Endodermal cell (in vitro differentiated cells): ENCODE results near the gene NDUFS6. TPM values are rescaled to one million over a fixed set of nuclear protein-coding genes. Genes with fewer than 3 reads are reported as not detected.

Source experiments
- DNase-seq: peaks from one replicate; pipeline ENCODE4 v3.0.0-alpha.2; 2017
- H3K27ac ChIP-seq: 2 replicates; pipeline ENCODE4 v1.5.1; 2013; ENCODE audit warnings: mild to moderate bottlenecking, low read depth, low read length, moderate library complexity
- H3K27me3 ChIP-seq: 2 replicates; pipeline ENCODE4 v1.6.1; 2013; ENCODE audit warnings: mild to moderate bottlenecking, low read length, moderate library complexity; ENCODE audit not compliant: insufficient read depth, control insufficient read depth, poor library complexity, severe bottlenecking
- H3K36me3 ChIP-seq: 2 replicates; pipeline ENCODE4 v1.7.0; 2013; ENCODE audit warnings: mild to moderate bottlenecking, low read length, moderate library complexity; ENCODE audit not compliant: control insufficient read depth, insufficient read depth
- H3K4me1 ChIP-seq: one replicate; pipeline ENCODE4 v1.7.0; 2013; ENCODE audit warnings: low read length; ENCODE audit not compliant: control insufficient read depth, insufficient read depth
- H3K4me3 ChIP-seq: 2 replicates; pipeline ENCODE4 v1.5.1; 2013; ENCODE audit warnings: mild to moderate bottlenecking, low read length, moderate library complexity
- H3K9ac ChIP-seq: 2 replicates; pipeline ENCODE4 v1.6.1; 2013; ENCODE audit warnings: mild to moderate bottlenecking, low read length, moderate library complexity; ENCODE audit not compliant: poor library complexity, severe bottlenecking; ENCODE audit errors: extremely low read depth
- H3K9me3 ChIP-seq: 2 replicates; pipeline ENCODE4 v1.6.1; 2013; ENCODE audit warnings: mild to moderate bottlenecking, low read length, moderate library complexity; ENCODE audit not compliant: control insufficient read depth
- H3K27ac Mint-ChIP-seq: 2 replicates; pipeline ENCODE4 v1.8.0; 2020; ENCODE audit warnings: mixed read lengths
- H3K27me3 Mint-ChIP-seq: 2 replicates; pipeline ENCODE4 v1.8.0; 2021; ENCODE audit warnings: mild to moderate bottlenecking, mixed read lengths; ENCODE audit not compliant: insufficient read depth
- H3K36me3 Mint-ChIP-seq: 2 replicates; pipeline ENCODE4 v1.8.0; 2020; ENCODE audit warnings: low read depth, mixed read lengths
- H3K4me1 Mint-ChIP-seq: 2 replicates; pipeline ENCODE4 v1.8.0; 2020; ENCODE audit warnings: mixed read lengths
- H3K4me3 Mint-ChIP-seq: 2 replicates; pipeline ENCODE4 v1.8.0; 2020; ENCODE audit warnings: mild to moderate bottlenecking, moderate library complexity, mixed read lengths
- H3K9me3 Mint-ChIP-seq: 2 replicates; pipeline ENCODE4 v1.8.0; 2020; ENCODE audit warnings: mild to moderate bottlenecking, mixed read lengths
- WGBS, 2 experiments: methylation state at CpG; one replicate each; pipeline versions ENCODE4 v1.1.5 to v1.1.7; 2013; ENCODE audit warnings: missing lambda C conversion rate in 2 of 2, mixed read lengths in 1 of 2; ENCODE audit not compliant: insufficient coverage in 1 of 2, insufficient read length in 1 of 2; 5-methylcytosine and 5-hydroxymethylcytosine counted together
- total RNA-seq, 2 donors: library from RNA; stranded (reverse); fragmentation: NEBNext Ultra II Directional in 1 of 2; extraction: Animal tissue kit (Norgen Biotek cat#: 25700) in 1 of 2; gene quantifications; 2 replicates in 1 of 2; 3 replicates in 1 of 2; pipeline ENCODE4 v1.2.1, GENCODE V29; 2021
- TF ChIP-seq, protein P1 (sequence below): fragments of 200-600 bp; sonication (generic); conservative IDR thresholded peaks from 2 replicates; pipeline ENCODE4 v1.5.0; 2021; ENCODE audit warnings: antibody characterized with exemption, mild to moderate bottlenecking

NDUFS6 gene
- total RNA-seq, 2 donors from 2014 or later = 47.9 to 65.2 TPM

DNA sequence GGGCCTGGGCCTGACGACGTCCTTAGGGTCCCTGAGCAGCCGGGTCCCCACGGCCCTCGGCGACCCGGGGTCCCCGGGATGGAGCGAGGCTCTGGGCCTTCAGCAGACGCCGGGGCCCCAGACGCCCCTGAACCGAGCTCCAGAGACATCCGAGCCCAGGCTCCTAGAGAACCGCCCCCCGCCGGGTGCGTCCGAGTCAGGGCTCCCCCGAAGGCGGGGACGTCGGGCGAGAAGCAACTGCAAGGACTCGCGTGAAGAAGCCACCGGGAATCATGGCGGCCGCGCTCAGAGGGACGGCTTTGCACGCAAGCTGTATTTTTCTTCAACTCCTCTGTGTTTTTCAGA, 56.0 kb downstream of the NDUFS6 start:
- no peaks in the 10 kb centered on the region for H3K36me3 Mint-ChIP-seq

DNA sequence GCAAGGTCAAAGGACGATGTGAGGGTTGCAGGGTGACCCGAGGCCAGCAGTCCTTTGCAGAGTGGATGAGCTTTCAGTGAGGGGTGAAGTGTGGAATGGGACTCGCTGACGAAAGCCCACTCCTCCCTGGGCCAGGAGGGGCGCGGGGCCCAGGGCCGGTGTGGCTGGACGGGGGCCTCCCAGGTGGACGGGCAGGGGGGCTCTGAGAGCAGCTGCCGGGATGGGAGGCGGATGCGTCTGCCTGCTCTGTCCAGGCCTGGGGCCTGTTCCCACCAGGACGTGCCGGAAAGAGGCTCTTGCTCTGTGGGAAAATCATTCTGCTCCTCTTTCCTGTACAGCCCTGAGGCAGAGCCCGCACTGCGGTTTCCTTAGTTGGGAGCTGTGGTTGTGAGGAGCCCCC, 57.2 kb downstream of the NDUFS6 start:
- peaks cover 2% of the 10 kb centered on the region for H3K4me1 Mint-ChIP-seq
- TF ChIP-seq, protein P1, sequence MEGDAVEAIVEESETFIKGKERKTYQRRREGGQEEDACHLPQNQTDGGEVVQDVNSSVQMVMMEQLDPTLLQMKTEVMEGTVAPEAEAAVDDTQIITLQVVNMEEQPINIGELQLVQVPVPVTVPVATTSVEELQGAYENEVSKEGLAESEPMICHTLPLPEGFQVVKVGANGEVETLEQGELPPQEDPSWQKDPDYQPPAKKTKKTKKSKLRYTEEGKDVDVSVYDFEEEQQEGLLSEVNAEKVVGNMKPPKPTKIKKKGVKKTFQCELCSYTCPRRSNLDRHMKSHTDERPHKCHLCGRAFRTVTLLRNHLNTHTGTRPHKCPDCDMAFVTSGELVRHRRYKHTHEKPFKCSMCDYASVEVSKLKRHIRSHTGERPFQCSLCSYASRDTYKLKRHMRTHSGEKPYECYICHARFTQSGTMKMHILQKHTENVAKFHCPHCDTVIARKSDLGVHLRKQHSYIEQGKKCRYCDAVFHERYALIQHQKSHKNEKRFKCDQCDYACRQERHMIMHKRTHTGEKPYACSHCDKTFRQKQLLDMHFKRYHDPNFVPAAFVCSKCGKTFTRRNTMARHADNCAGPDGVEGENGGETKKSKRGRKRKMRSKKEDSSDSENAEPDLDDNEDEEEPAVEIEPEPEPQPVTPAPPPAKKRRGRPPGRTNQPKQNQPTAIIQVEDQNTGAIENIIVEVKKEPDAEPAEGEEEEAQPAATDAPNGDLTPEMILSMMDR = no peak
- H3K27ac Mint-ChIP-seq = no peak overlapping the region
- Histone ChIP-seq H3K4me3 (no peak overlapping the region), H3K9me3 (no peaks in the 10 kb centered on the region), H3K36me3 (no peaks in the 10 kb centered on the region), H3K4me1 (no peaks in the 10 kb centered on the region), H3K27me3 (peaks cover 10% of the 10 kb centered on the region), H3K9ac (no peak overlapping the region), H3K27ac (no peak overlapping the region)
- peaks cover 24% of the 10 kb centered on the region for H3K27me3 Mint-ChIP-seq
- H3K4me3 Mint-ChIP-seq = no peak overlapping the region
- H3K9me3 Mint-ChIP-seq = no peaks in the 10 kb centered on the region
- WGBS, 2 experiments = 95% methylated on average over 6 to 16 of the region's 16 CpGs
- DNase-seq = no peak
- no peaks in the 10 kb centered on the region for H3K36me3 Mint-ChIP-seq

More for the DNA sequence above, 56.0 kb downstream of the NDUFS6 start:
- no peaks in the 10 kb centered on the region for H3K36me3 ChIP-seq
- Mint-ChIP-seq H3K9me3 (no peaks in the 10 kb centered on the region), H3K27ac (no peak overlapping the region), H3K4me3 (no peak overlapping the region), H3K4me1 (peaks cover 2% of the 10 kb centered on the region), H3K27me3 (peaks cover 27% of the 10 kb centered on the region)
- WGBS, 2 experiments = 96 to 97% methylated on average over 26 to 32 of the region's 32 CpGs
- H3K27ac ChIP-seq = no peak overlapping the region
- TF ChIP-seq, protein P1 = no peak
- H3K4me3 ChIP-seq = no peak overlapping the region
- H3K9ac ChIP-seq = no peak overlapping the region
- no peak for DNase-seq
- H3K27me3 ChIP-seq = peaks cover 20% of the 10 kb centered on the region
- H3K9me3 ChIP-seq = no peaks in the 10 kb centered on the region
- no peaks in the 10 kb centered on the region for H3K4me1 ChIP-seq

DNA sequence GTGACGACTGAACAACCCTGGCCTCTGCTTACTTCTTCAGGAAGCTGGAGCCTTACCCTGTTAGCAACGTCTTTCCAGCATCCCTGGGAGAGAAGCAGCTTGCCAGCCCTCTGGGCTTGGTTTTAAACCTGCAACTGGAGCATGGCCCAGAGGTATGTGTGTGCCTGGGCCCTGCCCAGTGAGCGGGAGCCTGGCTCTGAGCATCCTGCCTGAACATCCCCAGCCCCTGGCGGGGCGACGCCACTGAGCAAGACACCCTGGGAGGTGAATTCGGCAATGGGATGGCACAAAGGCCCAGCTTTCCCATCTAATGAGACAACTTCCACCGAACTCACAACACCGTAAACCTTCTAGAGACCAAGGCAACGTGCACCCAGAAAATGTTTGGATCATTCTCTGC, 57.9 kb downstream of the NDUFS6 start:
- Mint-ChIP-seq H3K4me1 (peaks cover 2% of the 10 kb centered on the region), H3K9me3 (no peaks in the 10 kb centered on the region), H3K4me3 (no peak overlapping the region), H3K27me3 (peaks cover 18% of the 10 kb centered on the region), H3K36me3 (no peaks in the 10 kb centered on the region), H3K27ac (no peak overlapping the region)
- TF ChIP-seq, protein P1 = no peak
- no peak overlapping the region for H3K27ac ChIP-seq
- no peak overlapping the region for H3K4me3 ChIP-seq
- no peak overlapping the region for H3K9ac ChIP-seq
- no peak for DNase-seq
- no peaks in the 10 kb centered on the region for H3K4me1 ChIP-seq
- peaks cover 5% of the 10 kb centered on the region for H3K27me3 ChIP-seq
- H3K36me3 ChIP-seq = no peaks in the 10 kb centered on the region
- WGBS, 2 experiments = 92 to 93% methylated on average over 6 to 10 of the region's 10 CpGs
- H3K9me3 ChIP-seq = no peaks in the 10 kb centered on the region
